K562 (cell line): ENCODE data around the gene FGGY.

Source experiments
- CBX8 ChIP-seq: fragments of 200-600 bp; sonication (generic); IDR thresholded peaks from 2 replicates; pipeline ENCODE4 v1.6.1; 2012; ENCODE audit warnings: borderline replicate concordance, mixed run types, low read depth, mild to moderate bottlenecking, moderate library complexity, mixed read lengths, low read length, control low read depth, inconsistent platforms; ENCODE audit not compliant: poor library complexity, severe bottlenecking; ENCODE audit errors: extremely low read depth
- KAT7 ChIP-seq: sonication (generic); formaldehyde crosslinking; IDR thresholded peaks from 2 replicates; pipeline ENCODE4 v1.8.0; 2022; ENCODE audit warnings: missing genetic modification reagents, mild to moderate bottlenecking, borderline replicate concordance
- ZNF121 ChIP-seq: sonication (generic); formaldehyde crosslinking; conservative IDR thresholded peaks from 2 replicates; pipeline ENCODE4 v1.8.0; 2022; ENCODE audit warnings: missing genetic modification reagents
- ZNF146 ChIP-seq: IDR thresholded peaks from one replicate; pipeline ENCODE4 v1.6.1; 2018; ENCODE audit warnings: missing compliant biosample characterization; ENCODE audit not compliant: unreplicated experiment
- ZNF384 ChIP-seq: IDR thresholded peaks from 2 replicates; pipeline ENCODE4 v1.6.1; 2012; ENCODE audit warnings: low read depth, low read length, improper control_type of control experiment
- TF ChIP-seq, protein P1 (sequence below): fragments of 250-450 bp; sonication (Bioruptor Pico); IDR thresholded peaks from 2 replicates; pipeline ENCODE4 v1.4.0; 2020

- TF ChIP-seq KAT7 (CRISPR knock-in tag) (no peak), CBX8 (no peak), ZNF146 (no peak), ZNF384 (no peak), ZNF121 (CRISPR knock-in tag) (no peak)
- TF ChIP-seq, protein P1, sequence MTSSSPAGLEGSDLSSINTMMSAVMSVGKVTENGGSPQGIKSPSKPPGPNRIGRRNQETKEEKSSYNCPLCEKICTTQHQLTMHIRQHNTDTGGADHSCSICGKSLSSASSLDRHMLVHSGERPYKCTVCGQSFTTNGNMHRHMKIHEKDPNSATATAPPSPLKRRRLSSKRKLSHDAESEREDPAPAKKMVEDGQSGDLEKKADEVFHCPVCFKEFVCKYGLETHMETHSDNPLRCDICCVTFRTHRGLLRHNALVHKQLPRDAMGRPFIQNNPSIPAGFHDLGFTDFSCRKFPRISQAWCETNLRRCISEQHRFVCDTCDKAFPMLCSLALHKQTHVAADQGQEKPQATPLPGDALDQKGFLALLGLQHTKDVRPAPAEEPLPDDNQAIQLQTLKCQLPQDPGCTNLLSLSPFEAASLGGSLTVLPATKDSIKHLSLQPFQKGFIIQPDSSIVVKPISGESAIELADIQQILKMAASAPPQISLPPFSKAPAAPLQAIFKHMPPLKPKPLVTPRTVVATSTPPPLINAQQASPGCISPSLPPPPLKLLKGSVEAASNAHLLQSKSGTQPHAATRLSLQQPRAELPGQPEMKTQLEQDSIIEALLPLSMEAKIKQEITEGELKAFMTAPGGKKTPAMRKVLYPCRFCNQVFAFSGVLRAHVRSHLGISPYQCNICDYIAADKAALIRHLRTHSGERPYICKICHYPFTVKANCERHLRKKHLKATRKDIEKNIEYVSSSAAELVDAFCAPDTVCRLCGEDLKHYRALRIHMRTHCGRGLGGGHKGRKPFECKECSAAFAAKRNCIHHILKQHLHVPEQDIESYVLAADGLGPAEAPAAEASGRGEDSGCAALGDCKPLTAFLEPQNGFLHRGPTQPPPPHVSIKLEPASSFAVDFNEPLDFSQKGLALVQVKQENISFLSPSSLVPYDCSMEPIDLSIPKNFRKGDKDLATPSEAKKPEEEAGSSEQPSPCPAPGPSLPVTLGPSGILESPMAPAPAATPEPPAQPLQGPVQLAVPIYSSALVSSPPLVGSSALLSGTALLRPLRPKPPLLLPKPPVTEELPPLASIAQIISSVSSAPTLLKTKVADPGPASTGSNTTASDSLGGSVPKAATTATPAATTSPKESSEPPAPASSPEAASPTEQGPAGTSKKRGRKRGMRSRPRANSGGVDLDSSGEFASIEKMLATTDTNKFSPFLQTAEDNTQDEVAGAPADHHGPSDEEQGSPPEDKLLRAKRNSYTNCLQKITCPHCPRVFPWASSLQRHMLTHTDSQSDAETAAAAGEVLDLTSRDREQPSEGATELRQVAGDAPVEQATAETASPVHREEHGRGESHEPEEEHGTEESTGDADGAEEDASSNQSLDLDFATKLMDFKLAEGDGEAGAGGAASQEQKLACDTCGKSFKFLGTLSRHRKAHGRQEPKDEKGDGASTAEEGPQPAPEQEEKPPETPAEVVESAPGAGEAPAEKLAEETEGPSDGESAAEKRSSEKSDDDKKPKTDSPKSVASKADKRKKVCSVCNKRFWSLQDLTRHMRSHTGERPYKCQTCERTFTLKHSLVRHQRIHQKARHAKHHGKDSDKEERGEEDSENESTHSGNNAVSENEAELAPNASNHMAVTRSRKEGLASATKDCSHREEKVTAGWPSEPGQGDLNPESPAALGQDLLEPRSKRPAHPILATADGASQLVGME (CRISPR knock-in tag): no peak
Measured at GRCh38 chr1:59289570-59289969, 7.3 kb upstream of the FGGY start.
